Measurements from ENCODE around the gene HPS4.

The HPS4 gene

DNA sequence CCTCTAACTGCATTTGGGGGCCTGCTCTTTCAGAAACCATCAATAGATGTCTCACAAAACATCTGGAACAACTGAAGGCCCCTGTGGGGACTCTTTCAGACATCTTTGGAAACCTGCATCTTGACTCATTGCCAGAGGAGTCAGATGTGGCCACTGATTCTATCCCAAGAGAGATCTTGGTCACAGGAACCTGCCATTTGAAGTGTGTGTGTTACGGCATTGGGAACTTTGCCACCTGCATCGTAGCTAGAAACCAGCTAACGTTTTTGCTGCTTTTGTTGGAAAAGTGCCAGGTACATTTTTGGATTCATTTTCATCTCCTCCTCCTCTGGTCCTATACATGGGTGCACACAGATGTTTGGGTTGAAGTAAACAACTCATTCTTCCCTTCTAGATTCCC lies 4.4 kb upstream of the HPS4 start:
- Histone ChIP-seq H3K27me3 (ENCODE audit: insufficient read depth, low read length) (no peaks in the 10 kb centered on the region), H2AFZ (ENCODE audit: low read depth, low read length) (no peak overlapping the region), H3K4me3 (ENCODE audit: low read length) (no peak overlapping the region), H3K36me3 (ENCODE audit: insufficient read depth, low read length) (peaks cover 53% of the 10 kb centered on the region), H3K9me3 (ENCODE audit: low read length) (no peaks in the 10 kb centered on the region), H3K4me1 (ENCODE audit: insufficient read depth, low read length) (peaks cover 15% of the 10 kb centered on the region)

DNA sequence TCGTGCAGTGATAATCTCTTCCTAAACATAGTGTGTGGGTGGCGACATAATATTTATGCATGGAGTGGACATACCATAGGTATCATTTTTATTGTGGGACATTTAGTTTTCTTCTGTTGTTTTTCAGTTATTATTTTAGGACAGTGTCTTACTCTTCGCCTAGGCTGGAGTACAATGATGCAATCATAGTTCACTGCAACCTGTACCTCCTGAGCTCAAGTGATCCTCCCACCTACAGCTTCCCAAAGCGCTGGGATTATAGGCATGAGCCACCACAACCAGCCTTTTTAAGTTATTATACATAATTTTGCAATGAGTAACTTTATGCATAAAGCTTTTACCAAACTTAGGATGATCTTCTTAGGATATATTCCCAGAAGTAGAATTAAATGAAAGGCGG lies 2.8 kb upstream of the HPS4 start:
- H3K36me3 ChIP-seq (ENCODE audit: insufficient read depth, low read length), result peaks cover 37% of the 10 kb centered on the region

DNA sequence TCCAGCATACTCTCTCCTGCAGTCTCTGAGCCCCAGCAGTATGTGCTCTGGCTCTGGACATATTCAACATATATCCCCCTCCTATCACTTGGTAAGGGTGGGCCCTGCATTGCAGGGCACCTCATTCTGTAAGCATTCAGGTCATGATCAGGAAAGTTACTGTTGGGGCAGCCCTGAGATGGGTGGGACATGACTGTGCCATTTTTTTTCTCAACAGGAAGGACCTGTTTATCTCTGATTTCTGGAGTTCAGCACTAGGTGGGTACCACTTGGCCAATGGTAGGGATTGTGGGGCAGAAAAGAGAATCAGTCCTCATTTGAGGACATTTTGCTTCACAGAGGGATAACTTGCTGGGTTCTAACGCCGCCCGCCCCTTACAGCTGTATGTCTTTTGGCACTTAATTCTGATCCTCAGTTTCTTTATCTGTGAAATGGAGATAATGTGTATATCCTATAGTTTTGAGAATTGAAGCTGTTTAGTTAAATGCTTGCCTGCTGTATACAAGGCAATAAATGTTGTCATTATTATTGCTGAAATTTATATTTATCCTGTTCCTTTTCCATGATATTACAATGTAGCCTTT lies 2.3 kb upstream of the HPS4 start:
- Histone ChIP-seq H3K4me1 (ENCODE audit: insufficient read depth, low read length) (peaks cover 35% of the 10 kb centered on the region), H2AFZ (ENCODE audit: low read depth, low read length) (no peak overlapping the region), H3K27me3 (ENCODE audit: insufficient read depth, low read length) (no peaks in the 10 kb centered on the region), H3K9me3 (ENCODE audit: low read length) (no peaks in the 10 kb centered on the region), H3K36me3 (ENCODE audit: insufficient read depth, low read length) (peaks cover 33% of the 10 kb centered on the region), H3K4me3 (ENCODE audit: low read length) (no peak overlapping the region)

More for the DNA sequence above, 2.8 kb upstream of the HPS4 start:
- Histone ChIP-seq H3K4me1 (ENCODE audit: insufficient read depth, low read length) (peaks cover 30% of the 10 kb centered on the region), H2AFZ (ENCODE audit: low read depth, low read length) (no peak overlapping the region), H3K9me3 (ENCODE audit: low read length) (no peaks in the 10 kb centered on the region), H3K4me3 (ENCODE audit: low read length) (no peak overlapping the region), H3K27me3 (ENCODE audit: insufficient read depth, low read length) (no peaks in the 10 kb centered on the region)

DNA sequence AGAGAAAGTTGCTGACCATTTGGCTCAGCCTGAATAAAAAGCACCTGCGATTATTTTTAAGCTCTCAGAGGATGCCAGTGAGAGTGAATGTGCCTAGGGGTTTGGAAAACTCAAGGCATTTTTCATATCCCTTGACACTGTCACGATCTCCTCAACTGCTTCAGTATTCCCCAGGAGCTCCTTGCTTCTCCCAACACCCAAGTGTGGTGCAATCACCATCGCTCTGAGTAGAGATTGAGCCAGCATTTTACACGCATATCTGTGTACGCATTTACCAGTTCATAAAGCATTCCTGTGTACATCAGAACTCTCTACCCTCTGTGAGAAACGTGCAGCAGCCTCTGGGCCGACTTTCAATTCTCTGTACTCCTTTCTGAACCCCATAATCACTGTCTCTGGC lies 1.4 kb upstream of the HPS4 start:
- Histone ChIP-seq H3K36me3 (ENCODE audit: insufficient read depth, low read length) (peaks cover 26% of the 10 kb centered on the region), H2AFZ (ENCODE audit: low read depth, low read length) (no peak overlapping the region), H3K9me3 (ENCODE audit: low read length) (no peaks in the 10 kb centered on the region), H3K27me3 (ENCODE audit: insufficient read depth, low read length) (no peaks in the 10 kb centered on the region), H3K4me1 (ENCODE audit: insufficient read depth, low read length) (peaks cover 43% of the 10 kb centered on the region), H3K4me3 (ENCODE audit: low read length) (peak overlapping the region; percentile 97)

DNA sequence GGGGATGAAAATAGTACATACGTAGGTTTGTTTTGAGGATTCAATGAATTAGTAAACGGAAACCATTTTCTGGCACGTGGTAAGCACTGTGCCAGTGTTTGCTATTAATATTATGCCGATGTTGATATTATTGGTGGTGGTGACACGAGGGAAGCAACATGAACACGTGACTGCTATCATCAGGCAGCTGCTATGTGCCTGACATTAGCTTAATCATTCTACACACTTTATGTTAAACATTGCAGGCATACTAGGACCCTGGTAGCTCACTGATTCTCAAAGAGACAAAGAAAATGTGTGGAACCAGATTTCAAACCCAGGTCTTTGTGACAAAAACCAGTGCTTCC lies 750 bp upstream of the HPS4 start:
- Histone ChIP-seq H3K4me3 (ENCODE audit: low read length) (peak overlapping the region; percentile 97), H3K36me3 (ENCODE audit: insufficient read depth, low read length) (peaks cover 22% of the 10 kb centered on the region), H3K27me3 (ENCODE audit: insufficient read depth, low read length) (no peaks in the 10 kb centered on the region), H2AFZ (ENCODE audit: low read depth, low read length) (peak overlapping the region; percentile 90), H3K9me3 (ENCODE audit: low read length) (no peaks in the 10 kb centered on the region), H3K4me1 (ENCODE audit: insufficient read depth, low read length) (peaks cover 48% of the 10 kb centered on the region)

DNA sequence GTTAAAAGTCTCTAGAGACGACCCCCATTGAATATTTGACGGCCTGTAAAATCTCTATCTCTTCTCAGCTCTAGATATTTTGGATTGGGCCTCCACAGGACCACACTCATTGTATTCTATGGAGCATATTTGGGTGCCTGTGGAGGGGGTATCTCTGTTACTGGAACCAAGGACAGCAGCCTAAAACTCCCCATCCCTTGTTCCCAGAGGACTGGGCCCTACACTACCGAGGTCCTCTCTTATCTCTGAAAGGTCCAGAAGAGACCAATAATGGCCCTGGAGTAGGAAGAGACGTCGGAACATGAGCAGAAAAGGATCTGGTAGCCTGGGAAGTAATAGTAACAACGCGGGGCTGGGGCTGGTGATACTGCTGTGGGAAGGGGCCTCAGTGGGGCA lies 542 bp downstream of the HPS4 start:
- Histone ChIP-seq H3K4me3 (ENCODE audit: low read length) (peak overlapping the region; percentile 97), H3K4me1 (ENCODE audit: insufficient read depth, low read length) (peaks cover 53% of the 10 kb centered on the region), H3K27me3 (ENCODE audit: insufficient read depth, low read length) (no peaks in the 10 kb centered on the region), H2AFZ (ENCODE audit: low read depth, low read length) (peak overlapping the region; percentile 90), H3K36me3 (ENCODE audit: insufficient read depth, low read length) (peaks cover 17% of the 10 kb centered on the region), H3K9me3 (ENCODE audit: low read length) (no peaks in the 10 kb centered on the region)

DNA sequence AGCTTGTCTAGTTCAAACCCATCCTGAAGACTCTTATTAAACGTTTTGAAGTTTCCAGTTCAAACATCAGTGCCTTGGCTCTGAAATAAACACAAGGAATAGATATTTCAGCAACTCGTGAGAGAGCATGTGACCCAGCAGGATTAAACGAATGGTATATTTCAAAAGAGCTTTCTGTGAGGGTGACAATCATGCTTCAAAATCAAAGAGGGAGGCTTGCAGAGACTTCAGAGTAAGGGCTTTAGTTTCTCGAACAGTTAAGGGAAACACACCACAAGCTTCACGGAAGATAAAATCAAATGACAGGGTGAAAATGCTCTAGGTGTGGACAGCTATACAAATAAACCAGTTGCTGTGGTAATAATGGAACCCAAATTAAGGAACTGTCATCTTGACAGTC lies 1.4 kb downstream of the HPS4 start:
- no peaks in the 10 kb centered on the region for H3K27me3 ChIP-seq (ENCODE audit: insufficient read depth, low read length)
- H3K4me1 ChIP-seq (ENCODE audit: insufficient read depth, low read length), result peaks cover 53% of the 10 kb centered on the region
- H3K36me3 ChIP-seq (ENCODE audit: insufficient read depth, low read length), result peaks cover 16% of the 10 kb centered on the region
- H3K4me3 ChIP-seq (ENCODE audit: low read length), result peak overlapping the region; percentile 97
- no peak overlapping the region for H2AFZ ChIP-seq (ENCODE audit: low read depth, low read length)
- H3K9me3 ChIP-seq (ENCODE audit: low read length), result no peaks in the 10 kb centered on the region

DNA sequence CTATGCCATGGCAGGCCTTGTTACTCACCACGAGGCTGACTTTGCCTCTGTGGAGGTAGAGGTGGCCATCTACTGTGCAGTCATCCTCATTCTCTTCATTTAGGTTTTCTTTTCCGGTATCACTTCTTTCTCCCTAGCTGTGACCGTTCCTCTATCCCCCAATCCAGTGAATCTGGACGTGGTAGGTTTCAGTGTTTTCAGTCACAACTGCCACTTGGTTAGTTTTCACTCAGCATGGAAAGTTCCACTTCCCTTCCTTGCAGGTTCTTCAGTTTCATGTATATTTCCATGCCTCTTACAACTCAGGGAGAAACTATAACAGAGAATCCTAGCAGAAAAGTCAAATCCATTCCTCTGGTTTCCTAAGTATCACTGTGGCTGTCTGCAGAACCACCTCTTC lies 1.9 kb downstream of the HPS4 start:
- H3K4me3 ChIP-seq (ENCODE audit: low read length), result no peak overlapping the region
- H3K36me3 ChIP-seq (ENCODE audit: insufficient read depth, low read length), result peaks cover 19% of the 10 kb centered on the region
- H3K27me3 ChIP-seq (ENCODE audit: insufficient read depth, low read length), result no peaks in the 10 kb centered on the region
- peaks cover 53% of the 10 kb centered on the region for H3K4me1 ChIP-seq (ENCODE audit: insufficient read depth, low read length)
- H3K9me3 ChIP-seq (ENCODE audit: low read length), result no peaks in the 10 kb centered on the region
- H2AFZ ChIP-seq (ENCODE audit: low read depth, low read length), result no peak overlapping the region

DNA sequence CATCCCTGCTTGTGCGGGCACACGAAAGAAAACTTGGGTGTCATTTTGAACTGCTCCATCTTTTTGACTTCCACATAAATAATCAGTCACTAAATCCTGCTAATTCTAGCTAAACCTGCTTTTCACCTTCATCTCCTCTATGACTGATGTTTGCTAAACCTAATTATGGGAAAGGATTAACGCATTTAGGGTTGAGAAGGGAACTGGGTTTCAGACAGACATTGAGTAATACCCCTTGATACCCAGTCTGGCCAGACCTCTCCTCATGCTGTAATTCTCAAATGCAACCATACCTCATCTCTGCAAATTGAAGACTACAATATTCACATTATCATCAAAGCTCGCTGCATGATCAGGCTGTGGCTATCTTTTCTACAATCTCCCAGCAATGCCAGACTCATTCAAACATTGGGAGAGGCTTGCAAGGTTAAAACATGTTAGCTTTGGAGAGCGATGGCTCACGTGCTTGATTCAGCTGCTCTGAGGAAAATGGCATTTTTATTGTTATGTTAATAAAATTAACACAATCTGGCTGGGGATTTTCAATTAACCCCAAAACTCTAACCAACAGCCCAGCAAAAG lies 2.4 kb downstream of the HPS4 start:
- Histone ChIP-seq H3K9me3 (ENCODE audit: low read length) (no peaks in the 10 kb centered on the region), H3K4me1 (ENCODE audit: insufficient read depth, low read length) (peaks cover 53% of the 10 kb centered on the region), H3K4me3 (ENCODE audit: low read length) (no peak overlapping the region), H2AFZ (ENCODE audit: low read depth, low read length) (no peak overlapping the region), H3K27me3 (ENCODE audit: insufficient read depth, low read length) (no peaks in the 10 kb centered on the region), H3K36me3 (ENCODE audit: insufficient read depth, low read length) (peaks cover 20% of the 10 kb centered on the region)

DNA sequence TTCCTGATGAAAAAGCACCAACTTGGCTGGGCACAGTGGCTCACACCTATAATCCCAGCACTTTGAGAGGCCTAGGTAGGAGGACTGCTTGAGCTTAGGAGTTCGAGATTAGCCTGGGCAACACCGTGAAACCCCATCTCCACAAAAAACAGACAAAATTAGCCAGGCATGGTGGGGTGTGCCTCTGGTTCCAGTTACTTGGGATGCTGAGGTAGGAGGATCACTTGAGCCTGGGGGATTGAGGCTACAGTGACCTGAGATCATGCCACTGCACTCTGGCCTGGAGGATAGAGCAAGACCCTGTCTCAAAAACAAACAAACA lies 3.0 kb downstream of the HPS4 start:
- Histone ChIP-seq H3K9me3 (ENCODE audit: low read length) (no peaks in the 10 kb centered on the region), H3K36me3 (ENCODE audit: insufficient read depth, low read length) (peaks cover 22% of the 10 kb centered on the region), H3K4me3 (ENCODE audit: low read length) (no peak overlapping the region), H2AFZ (ENCODE audit: low read depth, low read length) (no peak overlapping the region), H3K4me1 (ENCODE audit: insufficient read depth, low read length) (peaks cover 53% of the 10 kb centered on the region), H3K27me3 (ENCODE audit: insufficient read depth, low read length) (no peaks in the 10 kb centered on the region)

DNA sequence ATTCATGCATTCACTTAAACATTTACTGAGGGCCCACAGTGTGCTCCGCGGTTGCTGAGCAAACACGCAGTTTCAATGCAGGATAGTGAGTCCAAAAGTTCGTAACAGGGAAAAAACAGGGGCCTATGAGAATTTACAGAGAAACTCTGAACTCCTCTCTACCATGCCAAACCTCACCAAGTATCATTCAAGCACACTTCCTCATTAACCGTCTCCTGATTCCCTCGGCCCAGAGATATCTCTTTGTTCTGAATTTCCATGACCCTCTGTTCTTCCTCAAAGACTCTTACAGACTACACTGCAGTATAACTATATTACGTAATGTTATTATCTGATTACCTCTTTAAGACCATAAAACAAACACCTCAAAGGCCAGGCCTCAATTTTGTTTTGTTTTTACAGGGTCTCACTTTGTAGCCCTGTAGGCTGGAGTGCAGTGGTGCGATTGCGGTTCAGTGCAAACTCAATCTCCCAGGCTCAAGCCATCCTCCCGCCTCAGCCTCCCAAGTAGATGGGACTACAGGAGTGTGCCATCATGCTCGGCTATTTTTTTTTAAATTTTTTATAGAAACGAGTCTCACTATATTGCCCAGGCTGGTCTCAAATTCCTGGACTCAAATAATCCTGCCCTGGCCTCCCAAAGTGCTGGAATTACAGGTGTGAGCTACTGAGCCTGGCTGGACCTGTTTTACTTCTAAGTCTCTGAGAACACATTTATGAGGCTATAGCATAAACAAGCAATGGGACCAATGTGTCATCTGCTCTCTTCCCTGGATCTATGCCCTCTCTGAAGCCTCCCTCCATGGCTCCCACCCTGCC lies 3.6 kb downstream of the HPS4 start:
- H2AFZ ChIP-seq (ENCODE audit: low read depth, low read length), result no peak overlapping the region
- H3K9me3 ChIP-seq (ENCODE audit: low read length), result no peaks in the 10 kb centered on the region
- H3K27me3 ChIP-seq (ENCODE audit: insufficient read depth, low read length), result no peaks in the 10 kb centered on the region
- peaks cover 50% of the 10 kb centered on the region for H3K4me1 ChIP-seq (ENCODE audit: insufficient read depth, low read length)
- H3K4me3 ChIP-seq (ENCODE audit: low read length), result no peak overlapping the region
- H3K36me3 ChIP-seq (ENCODE audit: insufficient read depth, low read length), result peaks cover 23% of the 10 kb centered on the region

DNA sequence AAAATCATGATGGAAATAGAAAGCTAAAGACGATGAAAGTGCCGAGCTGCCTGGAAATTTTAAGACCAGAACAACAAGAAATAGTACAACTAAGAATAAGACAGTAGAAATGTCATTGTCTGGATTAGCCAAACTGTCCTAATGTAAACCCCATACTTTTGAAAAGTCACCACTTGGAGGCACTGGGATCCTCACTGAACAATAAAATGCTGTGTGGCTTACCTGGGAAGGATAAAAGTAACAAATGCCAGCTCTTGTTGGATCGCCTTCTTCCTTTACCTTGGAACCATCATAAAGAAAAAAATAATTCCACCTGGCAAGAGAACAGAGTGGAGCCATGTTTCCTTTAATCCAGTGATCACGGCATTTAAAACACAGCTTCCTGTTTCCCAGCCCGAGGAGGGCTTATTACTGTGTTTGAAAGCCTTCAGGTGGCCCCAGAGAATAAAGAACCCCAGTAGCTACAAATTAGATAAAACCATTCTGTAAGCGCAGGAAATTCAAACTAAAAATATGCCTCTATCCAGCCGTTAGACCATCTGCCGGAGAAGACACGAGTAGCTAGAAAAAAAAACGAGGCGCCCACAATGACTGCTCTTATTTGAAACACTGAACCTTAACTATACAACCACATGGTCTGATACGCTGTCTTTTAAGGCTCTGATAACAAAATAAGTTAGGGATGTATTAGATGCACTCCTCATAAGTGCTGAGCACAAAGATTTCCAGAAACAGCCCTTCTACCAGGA lies 4.4 kb downstream of the HPS4 start:
- peaks cover 42% of the 10 kb centered on the region for H3K4me1 ChIP-seq (ENCODE audit: insufficient read depth, low read length)
- H2AFZ ChIP-seq (ENCODE audit: low read depth, low read length), result no peak overlapping the region
- H3K9me3 ChIP-seq (ENCODE audit: low read length), result no peaks in the 10 kb centered on the region
- peaks cover 28% of the 10 kb centered on the region for H3K36me3 ChIP-seq (ENCODE audit: insufficient read depth, low read length)
- H3K4me3 ChIP-seq (ENCODE audit: low read length), result no peak overlapping the region
- no peaks in the 10 kb centered on the region for H3K27me3 ChIP-seq (ENCODE audit: insufficient read depth, low read length)

DNA sequence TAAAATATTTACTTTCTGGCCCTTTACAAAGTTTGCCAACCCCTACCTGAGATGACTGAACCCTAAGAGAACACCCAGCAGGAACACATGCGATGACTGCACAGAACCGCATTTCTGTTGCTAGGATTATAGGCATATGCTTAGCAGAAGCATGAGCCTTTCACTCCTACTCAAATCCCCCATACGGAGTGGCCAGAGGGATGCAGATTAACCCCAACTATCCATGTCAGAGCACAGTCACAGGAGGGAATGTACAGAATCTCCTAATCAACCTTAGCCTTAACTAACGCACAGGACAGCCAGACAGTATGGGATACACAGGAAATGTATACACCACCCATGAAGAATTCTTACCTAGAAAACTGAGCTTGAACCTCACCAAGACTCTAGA lies 6.2 kb downstream of the HPS4 start:
- Histone ChIP-seq H3K9me3 (ENCODE audit: low read length) (no peaks in the 10 kb centered on the region), H2AFZ (ENCODE audit: low read depth, low read length) (no peak overlapping the region), H3K4me3 (ENCODE audit: low read length) (no peak overlapping the region), H3K4me1 (ENCODE audit: insufficient read depth, low read length) (peaks cover 31% of the 10 kb centered on the region), H3K36me3 (ENCODE audit: insufficient read depth, low read length) (peaks cover 38% of the 10 kb centered on the region), H3K27me3 (ENCODE audit: insufficient read depth, low read length) (no peaks in the 10 kb centered on the region)

Data from neuron (in vitro differentiated cells).